ENCODE data around the gene NOL11.
"Not testable (repeated sequence)": the region's sequence is repeated elsewhere in the genome, so short reads cannot be mapped to it uniquely, and the experiment has no call there.

NOL11 gene

GRCh38 chr17:67702861-67703260, 14.9 kb upstream of the NOL11 start:
- DNase-seq (ENCODE audit: low read depth, low spot score), result not testable (repeated sequence)

GRCh38 chr17:67707442-67707841, 10.3 kb upstream of the NOL11 start:
- H3K4me3 ChIP-seq (ENCODE audit: low read length), result no peak overlapping the region
- DNase-seq (ENCODE audit: low read depth, low spot score), result no peak

More at GRCh38 chr17:67702861-67703260, 14.9 kb upstream of the NOL11 start:
- H3K4me3 ChIP-seq (ENCODE audit: low read length), result not testable (repeated sequence)

GRCh38 chr17:67708378-67708777, 9.4 kb upstream of the NOL11 start:
- H3K4me3 ChIP-seq (ENCODE audit: low read length), result no peak overlapping the region

GRCh38 chr17:67711916-67712315, 5.8 kb upstream of the NOL11 start:
- no peak overlapping the region for H3K4me3 ChIP-seq (ENCODE audit: low read length)
- DNase-seq (ENCODE audit: low read depth, low spot score), result no peak

More at GRCh38 chr17:67708378-67708777, 9.4 kb upstream of the NOL11 start:
- no peak for DNase-seq (ENCODE audit: low read depth, low spot score)

GRCh38 chr17:67712375-67712774, 5.4 kb upstream of the NOL11 start:
- DNase-seq (ENCODE audit: low read depth, low spot score), result no peak
- H3K4me3 ChIP-seq (ENCODE audit: low read length), result no peak overlapping the region

GRCh38 chr17:67713169-67713568, 4.6 kb upstream of the NOL11 start:
- no peak overlapping the region for H3K4me3 ChIP-seq (ENCODE audit: low read length)
- DNase-seq (ENCODE audit: low read depth, low spot score), result no peak

GRCh38 chr17:67716405-67716798, 1.3 kb upstream of the NOL11 start:
- DNase-seq (ENCODE audit: low read depth, low spot score), result no peak
- no peak overlapping the region for H3K4me3 ChIP-seq (ENCODE audit: low read length)

- H3K4me3 ChIP-seq (ENCODE audit: low read length), result peak overlapping the region; percentile 100
- DNase-seq (ENCODE audit: low read depth, low spot score), result no peak
Measured at GRCh38 chr17:67717192-67717623, 528 bp upstream of the NOL11 start.

- DNase-seq (ENCODE audit: low read depth, low spot score), result peak; percentile 44
Measured at GRCh38 chr17:67718325-67718941, 697 bp downstream of the NOL11 start.

GRCh38 chr17:67725373-67725791, 7.6 kb downstream of the NOL11 start:
- H3K4me3 ChIP-seq (ENCODE audit: low read length), result no peak overlapping the region
- peak; percentile 91 for DNase-seq (ENCODE audit: low read depth, low spot score)

More at GRCh38 chr17:67718325-67718941, 697 bp downstream of the NOL11 start:
- peak overlapping the region; percentile 100 for H3K4me3 ChIP-seq (ENCODE audit: low read length)

GRCh38 chr17:67725807-67726206, 8.1 kb downstream of the NOL11 start:
- no peak overlapping the region for H3K4me3 ChIP-seq (ENCODE audit: low read length)
- DNase-seq (ENCODE audit: low read depth, low spot score), result no peak

- H3K4me3 ChIP-seq (ENCODE audit: low read length); DNase-seq (ENCODE audit: low read depth, low spot score): not testable (repeated sequence)
Measured at GRCh38 chr17:67727152-67728039, 9.7 kb downstream of the NOL11 start.

- no peak for DNase-seq (ENCODE audit: low read depth, low spot score)
- H3K4me3 ChIP-seq (ENCODE audit: low read length), result no peak overlapping the region
Measured at GRCh38 chr17:67729903-67730302, 12.2 kb downstream of the NOL11 start.

GRCh38 chr17:67730731-67731130, 13.0 kb downstream of the NOL11 start:
- no peak for DNase-seq (ENCODE audit: low read depth, low spot score)
- no peak overlapping the region for H3K4me3 ChIP-seq (ENCODE audit: low read length)

- H3K4me3 ChIP-seq (ENCODE audit: low read length), result no peak overlapping the region
Measured at GRCh38 chr17:67733449-67733848, 15.7 kb downstream of the NOL11 start.

GRCh38 chr17:67737145-67737544, 19.4 kb downstream of the NOL11 start:
- H3K4me3 ChIP-seq (ENCODE audit: low read length), result no peak overlapping the region
- DNase-seq (ENCODE audit: low read depth, low spot score), result no peak

More at GRCh38 chr17:67733449-67733848, 15.7 kb downstream of the NOL11 start:
- DNase-seq (ENCODE audit: low read depth, low spot score), result no peak

GRCh38 chr17:67742025-67742424, 24.3 kb downstream of the NOL11 start:
- H3K4me3 ChIP-seq (ENCODE audit: low read length), result no peak overlapping the region
- no peak for DNase-seq (ENCODE audit: low read depth, low spot score)

- H3K4me3 ChIP-seq (ENCODE audit: low read length), result no peak overlapping the region
- peak; percentile 54 for DNase-seq (ENCODE audit: low read depth, low spot score)
Measured at GRCh38 chr17:67746704-67747571, 29.2 kb downstream of the NOL11 start.

- no peak for DNase-seq (ENCODE audit: low read depth, low spot score)
- no peak overlapping the region for H3K4me3 ChIP-seq (ENCODE audit: low read length)
Measured at GRCh38 chr17:67747681-67748235, 30.0 kb downstream of the NOL11 start.
